ENCODE data around the gene EMP3. TPM values are rescaled to one million over a fixed set of nuclear protein-coding genes. Genes with fewer than 3 reads are reported as not detected.

The EMP3 gene
- total and polyA plus RNA-seq, 7 donors, result 8.9 to 15.2 (median 13.7) TPM

GRCh38 chr19:48319647-48320541 is 5.5 kb upstream of the EMP3 start:
- no peak overlapping the region for H3K4me3 ChIP-seq
- intact Hi-C loops (cut with DNase I), result loop anchor here (5.0 to 10.0 kb wide), 2 partner anchors 72 to 265 kb away; partner anchors contain the start of genes GRIN2D (in 1 of the 2) and KDELR1 (in 1 of the 2)
- H3K27ac ChIP-seq, result peak overlapping the region; percentile 93
- WGBS, 3 donors, result 29 to 35% (median 34%) methylated on average over 15 to 16 of the region's 16 CpGs
- H3K27me3 ChIP-seq (ENCODE audit: insufficient read depth in 3 of 3, low read length in 2 of 3), result no peaks in the 10 kb centered on the region
- peak; percentile 82 to 90 for DNase-seq
- ATAC-seq, result peak; percentile 46 to 70 (median 51)
- H3K4me1 ChIP-seq, result peaks cover 8% of the 10 kb centered on the region
- no peaks in the 10 kb centered on the region for H3K36me3 ChIP-seq (ENCODE audit: insufficient read depth in 1 of 2, low read depth in 1 of 2)
- TF ChIP-seq, protein P1, sequence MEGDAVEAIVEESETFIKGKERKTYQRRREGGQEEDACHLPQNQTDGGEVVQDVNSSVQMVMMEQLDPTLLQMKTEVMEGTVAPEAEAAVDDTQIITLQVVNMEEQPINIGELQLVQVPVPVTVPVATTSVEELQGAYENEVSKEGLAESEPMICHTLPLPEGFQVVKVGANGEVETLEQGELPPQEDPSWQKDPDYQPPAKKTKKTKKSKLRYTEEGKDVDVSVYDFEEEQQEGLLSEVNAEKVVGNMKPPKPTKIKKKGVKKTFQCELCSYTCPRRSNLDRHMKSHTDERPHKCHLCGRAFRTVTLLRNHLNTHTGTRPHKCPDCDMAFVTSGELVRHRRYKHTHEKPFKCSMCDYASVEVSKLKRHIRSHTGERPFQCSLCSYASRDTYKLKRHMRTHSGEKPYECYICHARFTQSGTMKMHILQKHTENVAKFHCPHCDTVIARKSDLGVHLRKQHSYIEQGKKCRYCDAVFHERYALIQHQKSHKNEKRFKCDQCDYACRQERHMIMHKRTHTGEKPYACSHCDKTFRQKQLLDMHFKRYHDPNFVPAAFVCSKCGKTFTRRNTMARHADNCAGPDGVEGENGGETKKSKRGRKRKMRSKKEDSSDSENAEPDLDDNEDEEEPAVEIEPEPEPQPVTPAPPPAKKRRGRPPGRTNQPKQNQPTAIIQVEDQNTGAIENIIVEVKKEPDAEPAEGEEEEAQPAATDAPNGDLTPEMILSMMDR (IDR thresholded peaks at IDR 0.05), result peak; percentile 82
- H3K9me3 ChIP-seq, result no peaks in the 10 kb centered on the region

DNA sequence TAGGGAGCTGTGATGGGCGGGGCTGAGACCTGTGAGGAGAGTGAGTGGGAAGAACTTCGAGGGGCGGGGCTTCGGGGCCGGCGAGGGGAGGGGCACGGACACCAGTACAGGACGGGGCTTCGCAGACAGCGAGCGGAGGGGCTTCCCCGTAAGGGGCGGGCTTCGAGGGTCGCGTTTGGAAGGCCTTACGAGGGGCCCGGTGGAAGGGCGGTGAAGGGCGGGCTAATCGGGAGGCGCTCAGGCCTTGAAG is 4.1 kb upstream of the EMP3 start:
- no peaks in the 10 kb centered on the region for H3K36me3 ChIP-seq (ENCODE audit: insufficient read depth in 1 of 2, low read depth in 1 of 2)
- peak overlapping the region; percentile 93 for H3K27ac ChIP-seq
- no peaks in the 10 kb centered on the region for H3K9me3 ChIP-seq
- ATAC-seq (peak; percentile 84 to 89 (median 86)), DNase-seq (peak; percentile 96 to 97)
- intact Hi-C loops (cut with DNase I), result loop anchor here (1.0 to 10.0 kb wide), 2 partner anchors 70 to 264 kb away; partner anchors contain the start of gene KDELR1 (in 1 of the 2)
- peak overlapping the region; percentile 70 for H3K4me3 ChIP-seq
- TF ChIP-seq, protein P1 (IDR thresholded peaks at IDR 0.05), result no peak
- peaks cover 14% of the 10 kb centered on the region for H3K4me1 ChIP-seq
- WGBS, 3 donors, result 0 to 3% (median 2%) methylated on average over 19 to 22 of the region's 22 CpGs
- no peaks in the 10 kb centered on the region for H3K27me3 ChIP-seq (ENCODE audit: insufficient read depth in 3 of 3, low read length in 2 of 3)

DNA sequence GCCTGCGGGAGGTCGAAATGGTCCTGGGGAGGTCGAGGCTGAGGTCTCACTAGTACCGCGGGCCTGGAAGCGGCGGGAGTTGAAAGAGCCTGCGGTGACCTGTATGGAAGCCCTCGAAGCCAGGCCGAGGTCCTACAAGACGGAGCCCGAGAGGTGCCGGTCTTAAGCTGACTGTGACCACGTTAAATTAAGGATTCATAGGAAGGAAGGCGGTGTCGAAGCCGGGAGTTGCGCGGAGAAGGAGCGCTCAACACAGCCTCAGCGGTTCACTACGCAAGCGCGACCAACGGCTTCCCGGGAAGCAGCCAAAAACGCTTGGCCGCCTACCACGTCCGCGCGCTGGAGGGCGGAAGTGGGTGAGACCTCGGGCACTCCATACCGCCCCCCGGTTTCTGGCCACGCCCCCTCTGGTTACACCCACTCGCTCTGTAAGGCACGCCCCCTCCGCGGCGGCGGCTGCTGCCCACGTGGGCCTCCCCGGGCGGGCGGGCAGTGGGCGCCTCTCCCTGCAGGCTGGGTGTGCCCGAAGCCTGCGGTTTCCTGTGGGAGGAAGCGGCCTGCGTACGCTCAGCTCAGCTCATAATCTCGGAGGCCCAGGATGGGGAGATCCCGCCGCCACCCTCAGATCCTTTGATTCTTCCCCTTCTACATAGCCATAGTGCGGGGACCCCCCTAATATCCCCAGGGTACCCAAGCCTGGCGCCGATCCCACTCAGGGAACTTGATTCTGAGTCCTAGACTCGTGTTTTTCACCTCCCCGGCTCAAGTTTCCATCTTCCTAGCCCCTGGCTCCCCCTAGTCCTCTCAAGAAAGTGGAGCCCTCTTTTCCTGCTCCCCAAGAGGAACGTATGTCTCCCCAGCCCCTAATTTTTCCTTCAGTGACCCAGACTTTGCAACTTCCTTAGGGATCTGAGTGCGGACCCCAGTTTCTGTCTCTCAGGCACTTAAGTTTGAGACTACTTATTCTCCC is 3.4 kb upstream of the EMP3 start:
- intact Hi-C loops (cut with DNase I), result loop anchor here (1.0 to 10.0 kb wide), 2 partner anchors 69 to 263 kb away; partner anchors contain the start of gene KDELR1 (in 1 of the 2)
- ATAC-seq (peak; percentile 91 to 94 (median 92)), DNase-seq (peak; percentile 98 to 99)
- TF ChIP-seq, protein P1 (IDR thresholded peaks at IDR 0.05), result no peak
- 2 to 3% (median 3%) methylated on average over 52 to 63 of the region's 63 CpGs for WGBS, 3 donors
- H3K27me3 ChIP-seq (ENCODE audit: insufficient read depth in 3 of 3, low read length in 2 of 3), result no peaks in the 10 kb centered on the region
- H3K36me3 ChIP-seq (ENCODE audit: insufficient read depth in 1 of 2, low read depth in 1 of 2), result no peaks in the 10 kb centered on the region
- no peaks in the 10 kb centered on the region for H3K9me3 ChIP-seq
- peaks cover 14% of the 10 kb centered on the region for H3K4me1 ChIP-seq
- peak overlapping the region; percentile 70 for H3K4me3 ChIP-seq
- H3K27ac ChIP-seq, result peak overlapping the region; percentile 93

DNA sequence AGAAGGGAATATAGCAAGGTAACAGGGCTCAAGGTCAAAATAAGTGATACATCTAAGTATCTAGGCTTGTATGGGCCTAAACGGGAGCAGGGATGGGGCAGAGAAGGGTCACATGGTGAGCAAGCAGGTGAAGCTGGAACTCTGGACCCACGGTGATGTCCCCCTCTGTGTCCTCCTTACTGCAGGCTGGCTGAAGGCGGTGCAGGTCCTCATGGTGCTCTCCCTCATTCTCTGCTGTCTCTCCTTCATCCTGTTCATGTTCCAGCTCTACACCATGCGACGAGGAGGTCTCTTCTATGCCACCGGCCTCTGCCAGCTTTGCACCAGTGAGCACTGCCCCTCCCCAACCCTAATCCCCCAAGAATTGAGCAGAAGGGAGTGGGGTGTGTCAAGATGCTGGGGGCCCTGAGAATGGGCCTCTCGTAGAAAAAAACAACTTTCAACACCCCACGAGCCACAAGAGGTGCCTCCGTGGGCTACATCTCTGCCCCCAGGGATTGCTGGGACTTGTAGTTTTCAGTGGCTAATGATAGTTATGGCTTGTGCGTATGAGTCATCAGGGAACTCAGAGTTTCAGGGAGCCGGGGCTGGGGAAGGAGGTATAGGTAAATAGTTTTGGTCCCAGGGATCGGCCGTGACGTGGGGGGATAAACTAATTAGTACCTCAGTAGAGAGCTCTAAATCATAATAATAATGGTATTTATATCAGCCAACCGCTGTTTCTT is 4.0 kb downstream of the EMP3 start:
- H3K9me3 ChIP-seq, result peaks cover 5% of the 10 kb centered on the region
- ATAC-seq, result no peak
- no peak for DNase-seq
- intact Hi-C loops (cut with DNase I), result loop anchor here in 1 of 2 donors (10.0 kb wide), 1 partner anchor 255 kb away; no protein-coding TSS in a partner anchor
- peak overlapping the region; percentile 85 for H3K27ac ChIP-seq
- peaks cover 30% of the 10 kb centered on the region for H3K4me1 ChIP-seq
- H3K36me3 ChIP-seq (ENCODE audit: insufficient read depth in 1 of 2, low read depth in 1 of 2), result no peaks in the 10 kb centered on the region
- H3K27me3 ChIP-seq (ENCODE audit: insufficient read depth in 3 of 3, low read length in 2 of 3), result no peaks in the 10 kb centered on the region
- H3K4me3 ChIP-seq, result peak overlapping the region; percentile 66
- 70 to 78% (median 71%) methylated on average over 15 of the region's 15 CpGs for WGBS, 3 donors
- TF ChIP-seq, protein P1 (IDR thresholded peaks at IDR 0.05), result no peak

All from psoas muscle (tissue), 8 donors.